NCI-H526 (cell line): Measurements from ENCODE around the gene GYPE.
"Not testable (repeated sequence)": the region's sequence is repeated elsewhere in the genome, so short reads cannot be mapped to it uniquely, and the experiment has no call there.

ENCODE experiments used
- DNase-seq, 2 experiments: peaks; one replicate each; lab custom pipeline; 2025; lab: John Stamatoyannopoulos, UW

GYPE gene

GRCh38 chr4:143870523-143871268 is 34.7 kb downstream of the GYPE start:
- DNase-seq: not testable (repeated sequence)

- DNase-seq: not testable (repeated sequence)
Measured at GRCh38 chr4:143869925-143870324, 35.4 kb downstream of the GYPE start.

GRCh38 chr4:143862716-143863115 is 42.6 kb downstream of the GYPE start:
- not testable (repeated sequence) for DNase-seq

- DNase-seq: no peak
Measured at GRCh38 chr4:143858456-143858855, 46.9 kb downstream of the GYPE start.

- not testable (repeated sequence) for DNase-seq
Measured at GRCh38 chr4:143857391-143858336, 47.7 kb downstream of the GYPE start.

DNA sequence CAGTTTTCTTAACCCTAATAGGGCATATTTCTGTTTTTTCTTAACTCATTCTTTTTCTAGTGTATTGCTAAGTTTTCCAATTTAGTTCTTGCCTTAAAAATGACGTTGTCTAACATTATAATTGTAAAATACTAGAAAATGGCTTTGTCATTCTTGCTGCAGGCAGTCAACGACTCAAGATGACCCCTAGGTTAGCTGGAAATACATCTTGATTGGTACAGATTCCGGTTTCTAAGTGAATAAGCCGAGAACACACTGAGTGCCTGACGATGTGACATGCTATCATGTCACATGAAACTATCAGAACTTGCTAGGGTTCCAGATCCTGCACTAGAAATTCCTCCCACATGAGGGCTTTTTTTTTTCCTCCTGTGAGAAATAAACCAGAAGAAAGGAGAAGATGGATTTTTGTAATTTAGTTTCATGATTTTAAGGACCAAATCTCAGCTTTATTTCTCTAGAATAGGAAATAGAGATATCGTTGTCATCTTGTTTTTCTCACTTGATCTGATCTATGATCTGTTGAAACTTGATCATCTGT is 49.3 kb downstream of the GYPE start:
- DNase-seq: not testable (repeated sequence)

GRCh38 chr4:143854645-143855044 is 50.7 kb downstream of the GYPE start:
- not testable (repeated sequence) for DNase-seq

DNA sequence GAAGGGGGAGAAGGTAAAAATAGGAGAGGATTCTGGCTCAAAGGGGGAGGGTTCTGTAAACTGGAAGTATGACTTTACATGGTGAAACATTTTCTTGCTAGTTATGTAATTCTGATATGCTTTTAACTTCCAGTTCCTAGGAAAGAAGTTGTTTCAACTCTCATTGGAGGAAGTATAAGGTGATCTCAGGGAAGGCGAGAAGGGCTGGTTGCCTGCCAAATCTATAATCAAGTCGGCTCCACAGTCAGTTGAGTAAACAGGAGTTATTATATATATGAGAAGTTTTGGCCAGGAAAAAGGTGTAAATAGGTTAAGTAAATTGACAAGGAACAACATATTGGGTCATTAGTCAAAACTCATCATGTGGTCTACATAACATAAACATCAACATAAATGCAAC is 56.1 kb downstream of the GYPE start:
- not testable (repeated sequence) for DNase-seq

DNA sequence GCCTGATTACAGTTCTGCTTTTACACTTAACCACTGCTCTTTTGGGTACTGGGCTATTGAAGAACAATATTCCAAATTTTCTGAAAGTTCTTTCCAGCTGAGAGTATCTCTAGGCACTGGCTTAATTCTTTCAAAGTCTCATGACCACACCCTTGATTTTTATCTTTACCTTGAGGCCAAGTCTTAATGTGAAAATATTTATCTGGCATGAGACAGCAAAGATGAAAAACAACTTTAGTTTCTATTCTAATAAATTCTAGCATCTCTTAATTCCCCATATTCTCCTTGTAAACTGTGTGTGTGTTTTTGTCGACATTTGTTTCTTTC is 61.9 kb downstream of the GYPE start:
- DNase-seq: not testable (repeated sequence)

- not testable (repeated sequence) for DNase-seq
Measured at GRCh38 chr4:143842624-143843505, 62.5 kb downstream of the GYPE start.

- not testable (repeated sequence) for DNase-seq
Measured at GRCh38 chr4:143839413-143839812, 65.9 kb downstream of the GYPE start.

GRCh38 chr4:143834196-143834595 is 71.2 kb downstream of the GYPE start:
- DNase-seq: not testable (repeated sequence)

- not testable (repeated sequence) for DNase-seq
Measured at GRCh38 chr4:143833676-143834075, 71.7 kb downstream of the GYPE start.

GRCh38 chr4:143830576-143830975 is 74.8 kb downstream of the GYPE start:
- not testable (repeated sequence) for DNase-seq

GRCh38 chr4:143829239-143829620 is 76.1 kb downstream of the GYPE start:
- DNase-seq: not testable (repeated sequence)
